Stomach smooth muscle (tissue), 2 donors: Measurements from ENCODE around the gene FOXF2.

Source experiments
- H3K27ac ChIP-seq: one replicate; pipeline ENCODE4 v1.7.0; 2013; ENCODE audit warnings: mild to moderate bottlenecking, low read length, inconsistent platforms
- H3K27me3 ChIP-seq, 2 donors: one replicate each; pipeline ENCODE4 v1.7.0; 2013; ENCODE audit warnings: low read length in 2 of 2; ENCODE audit not compliant: insufficient read depth in 2 of 2, control insufficient read depth in 1 of 2
- H3K36me3 ChIP-seq, 2 donors: one replicate each; pipeline ENCODE4 v1.7.0; 2013; ENCODE audit warnings: low read length in 2 of 2; ENCODE audit not compliant: control insufficient read depth in 2 of 2, insufficient read depth in 2 of 2
- H3K4me1 ChIP-seq: one replicate; pipeline ENCODE4 v1.7.0; 2013; ENCODE audit warnings: low read length; ENCODE audit not compliant: control insufficient read depth, insufficient read depth
- H3K4me3 ChIP-seq, 2 donors: one replicate each; pipeline ENCODE4 v1.7.0; 2013; ENCODE audit warnings: low read length in 2 of 2
- H3K9ac ChIP-seq, 2 donors: one replicate each; pipeline ENCODE4 v1.7.0; 2013; ENCODE audit warnings: low read length in 2 of 2, mild to moderate bottlenecking in 1 of 2
- H3K9me3 ChIP-seq, 2 donors: one replicate each; pipeline ENCODE4 v1.7.0; 2013; ENCODE audit warnings: low read length in 2 of 2; ENCODE audit not compliant: control insufficient read depth in 2 of 2
- donor health status: healthy.
- donor health status: Pancreatic carcinoma.

The FOXF2 gene

DNA sequence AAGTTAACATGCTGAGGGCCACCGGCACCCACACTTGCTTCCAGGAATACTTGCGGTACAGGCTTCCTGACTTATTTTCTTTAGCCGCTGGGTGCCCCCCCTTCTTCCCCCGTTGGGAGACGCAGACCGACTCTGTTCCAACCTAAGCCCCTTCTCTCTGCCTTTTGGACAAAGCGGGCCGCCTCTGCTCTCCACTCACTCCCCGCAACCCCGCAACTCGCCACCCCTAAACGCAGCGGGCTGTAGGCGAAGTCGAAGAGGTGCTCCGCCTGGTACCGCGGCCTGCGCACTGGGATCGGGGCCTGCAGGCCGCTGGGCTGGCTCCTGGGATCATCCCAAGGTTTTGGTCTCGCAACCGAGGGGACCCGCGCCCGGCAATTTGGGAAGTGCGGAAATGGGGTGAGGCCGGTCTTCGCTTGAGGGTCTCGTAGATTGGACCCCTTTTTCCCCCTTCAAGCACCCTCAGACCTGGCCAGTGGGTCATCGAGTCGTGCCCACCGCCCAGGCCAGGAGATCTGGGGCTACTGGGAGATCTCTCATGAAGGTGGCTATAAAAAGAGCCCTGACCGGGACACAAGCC lies 4.7 kb upstream of the FOXF2 start:
- H3K36me3 ChIP-seq = no peaks in the 10 kb centered on the region
- no peaks in the 10 kb centered on the region for H3K9me3 ChIP-seq
- H3K4me3 ChIP-seq = peak overlapping the region; percentile 43 to 77
- peak overlapping the region; percentile 64 to 66 for H3K9ac ChIP-seq
- peak overlapping the region; percentile 90 for H3K27ac ChIP-seq
- H3K4me1 ChIP-seq = peaks cover 40% of the 10 kb centered on the region
- H3K27me3 ChIP-seq = peaks cover 12 to 15% of the 10 kb centered on the region in 2 donors

DNA sequence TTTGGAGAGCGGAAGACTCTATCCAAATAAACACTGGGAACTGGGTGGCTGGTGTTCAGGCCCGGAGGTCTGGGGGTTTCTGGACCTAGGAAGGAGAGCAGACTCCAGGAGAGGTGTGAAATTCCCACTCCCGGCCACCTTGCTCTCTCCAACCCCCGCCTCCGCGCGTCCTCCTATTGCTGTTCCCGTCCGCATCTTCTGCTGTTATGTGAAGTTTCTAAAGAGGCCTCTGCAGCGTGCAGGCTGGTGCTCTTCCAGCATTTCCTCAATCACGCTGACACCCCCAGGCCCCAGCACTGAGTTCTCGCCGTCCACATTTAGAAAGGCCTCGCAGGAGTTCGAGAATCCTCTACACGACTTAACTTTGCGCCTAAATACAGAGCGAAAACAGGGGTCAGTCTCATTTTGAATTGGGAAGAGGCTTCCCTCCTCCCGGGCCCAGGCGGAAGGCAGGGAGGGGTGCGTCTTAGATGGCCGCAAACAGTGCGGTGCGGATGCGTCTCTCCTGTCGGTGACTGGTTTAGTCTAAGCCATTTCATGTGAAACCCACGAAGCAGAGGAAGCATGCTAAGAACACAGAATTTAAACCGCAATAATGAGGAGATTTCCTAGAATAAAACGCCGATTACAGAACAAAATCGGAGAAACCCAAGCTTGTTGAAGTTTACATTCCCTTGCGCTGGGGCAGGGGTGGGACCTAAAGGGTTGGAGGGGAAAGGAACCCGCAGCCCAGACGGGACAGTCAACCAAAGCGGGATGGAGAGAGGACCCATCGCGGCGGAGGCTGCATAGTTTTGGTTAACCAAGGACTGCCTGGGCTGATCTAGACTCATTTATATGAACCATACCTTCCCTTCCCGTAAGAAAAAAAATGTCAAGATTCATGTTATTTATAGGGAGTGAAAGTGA lies 4.0 kb upstream of the FOXF2 start:
- Histone ChIP-seq H3K36me3 (no peaks in the 10 kb centered on the region), H3K4me1 (peaks cover 37% of the 10 kb centered on the region), H3K9me3 (no peaks in the 10 kb centered on the region), H3K27ac (peak overlapping the region; percentile 90), H3K27me3 (peaks cover 10 to 15% of the 10 kb centered on the region in 2 donors), H3K9ac (peak overlapping the region; percentile 64 to 66), H3K4me3 (peak overlapping the region; percentile 22 to 77)

DNA sequence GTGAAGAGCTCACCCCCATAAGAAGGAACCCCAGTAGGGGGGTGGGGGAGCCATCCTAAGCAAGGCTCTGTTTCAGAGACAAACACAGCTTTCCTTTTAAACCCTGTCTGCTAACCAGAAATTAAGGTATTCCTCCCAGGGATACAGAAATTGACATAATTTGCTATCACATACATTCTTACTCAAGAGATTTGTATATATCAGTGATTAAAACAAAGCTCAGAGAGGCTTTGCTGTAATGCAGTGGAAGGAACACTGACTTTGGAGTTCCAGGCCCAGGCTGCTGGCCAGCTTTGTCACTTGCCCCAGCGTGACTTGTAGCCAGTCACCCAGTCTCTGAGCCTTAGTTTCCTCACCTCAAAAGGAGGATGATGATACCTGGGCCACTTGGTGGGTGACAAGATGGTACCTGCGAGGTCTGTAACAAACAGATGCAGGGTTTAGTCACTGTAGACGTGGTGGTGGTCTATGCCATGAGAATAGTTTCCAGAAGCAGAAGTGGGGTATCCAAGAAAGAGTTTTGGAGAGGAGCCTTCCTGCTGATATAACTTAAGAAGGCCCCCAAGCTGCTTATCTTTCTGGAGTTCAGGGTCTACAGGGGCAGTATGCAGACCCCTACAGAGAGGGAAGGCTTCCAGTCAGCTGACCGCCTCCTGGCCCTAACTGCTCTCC lies 3.2 kb upstream of the FOXF2 start:
- H3K27me3 ChIP-seq = peaks cover 5 to 11% of the 10 kb centered on the region in 2 donors
- H3K27ac ChIP-seq = peak overlapping the region; percentile 90

DNA sequence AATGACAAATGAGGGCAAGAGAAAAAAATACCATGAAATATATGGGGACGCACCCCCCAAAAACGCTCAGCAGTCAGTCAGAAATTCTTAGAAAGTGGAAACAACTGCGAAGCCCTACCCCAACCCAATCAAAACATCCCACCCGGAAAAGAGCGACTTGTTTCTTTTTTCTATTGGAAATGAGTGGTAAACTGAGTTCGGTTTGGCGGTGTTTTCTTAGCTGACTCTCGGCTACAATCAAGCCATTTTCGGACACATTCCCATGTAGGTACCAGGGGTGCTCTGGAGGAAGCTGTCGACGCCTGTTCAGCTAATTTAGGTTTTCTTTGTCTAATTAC lies 1.9 kb upstream of the FOXF2 start:
- no peaks in the 10 kb centered on the region for H3K9me3 ChIP-seq
- peaks cover 0 to 2% of the 10 kb centered on the region in 2 donors for H3K36me3 ChIP-seq
- H3K4me1 ChIP-seq = peaks cover 36% of the 10 kb centered on the region
- H3K27ac ChIP-seq = peak overlapping the region; percentile 90
- peak overlapping the region; percentile 67 to 77 for H3K4me3 ChIP-seq
- H3K9ac ChIP-seq = peak overlapping the region; percentile 81
- H3K27me3 ChIP-seq = peaks cover 3 to 8% of the 10 kb centered on the region in 2 donors

More for the DNA sequence above, 3.2 kb upstream of the FOXF2 start:
- H3K4me3 ChIP-seq = peak overlapping the region in 1 of 2 donors; percentile 77
- H3K36me3 ChIP-seq = peaks cover 0 to 1% of the 10 kb centered on the region in 2 donors
- H3K4me1 ChIP-seq = peaks cover 38% of the 10 kb centered on the region
- peak overlapping the region; percentile 64 to 66 for H3K9ac ChIP-seq
- H3K9me3 ChIP-seq = no peaks in the 10 kb centered on the region

DNA sequence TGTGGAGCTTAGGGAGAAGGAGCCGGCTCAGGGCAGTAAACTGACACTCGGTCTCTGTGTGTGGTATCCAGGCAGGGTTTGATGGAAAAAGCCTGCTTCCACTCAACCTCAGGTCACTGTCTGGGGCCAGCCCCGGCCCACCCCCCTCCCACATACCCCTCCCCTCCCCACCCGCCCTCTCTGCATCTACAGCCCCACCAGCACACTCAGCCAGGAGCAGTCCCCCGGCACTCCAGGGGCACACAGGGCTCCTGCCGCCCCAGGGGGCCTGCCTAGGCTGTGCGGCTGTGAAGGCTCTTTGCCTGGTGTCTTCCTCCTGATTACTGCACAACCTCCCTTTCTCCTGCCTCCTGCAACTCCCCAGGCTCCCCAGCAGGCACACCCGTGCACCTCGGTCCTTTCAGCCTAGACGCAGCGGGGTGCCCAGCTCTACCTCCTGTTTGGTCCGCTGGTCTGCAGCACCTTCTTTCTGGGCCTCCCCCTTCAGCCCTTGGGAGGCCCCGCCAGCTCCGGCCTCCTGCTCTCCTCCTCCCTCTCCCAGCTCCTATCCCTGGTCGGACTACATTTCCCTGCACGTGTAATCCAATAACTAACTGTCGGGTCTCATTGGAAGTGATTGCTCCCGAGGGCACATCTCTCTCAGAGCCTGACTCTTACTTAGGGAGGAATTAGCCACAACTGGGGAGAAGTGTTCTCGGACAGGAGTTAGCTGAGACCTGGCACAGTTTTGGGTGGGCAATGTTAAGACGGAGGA lies 1.3 kb upstream of the FOXF2 start:
- peak overlapping the region; percentile 90 for H3K27ac ChIP-seq
- no peaks in the 10 kb centered on the region for H3K9me3 ChIP-seq
- peaks cover 0 to 2% of the 10 kb centered on the region in 2 donors for H3K36me3 ChIP-seq
- peaks cover 30% of the 10 kb centered on the region for H3K4me1 ChIP-seq
- H3K4me3 ChIP-seq = peak overlapping the region; percentile 67 to 77
- peaks cover 3 to 6% of the 10 kb centered on the region in 2 donors for H3K27me3 ChIP-seq
- peak overlapping the region; percentile 81 for H3K9ac ChIP-seq

DNA sequence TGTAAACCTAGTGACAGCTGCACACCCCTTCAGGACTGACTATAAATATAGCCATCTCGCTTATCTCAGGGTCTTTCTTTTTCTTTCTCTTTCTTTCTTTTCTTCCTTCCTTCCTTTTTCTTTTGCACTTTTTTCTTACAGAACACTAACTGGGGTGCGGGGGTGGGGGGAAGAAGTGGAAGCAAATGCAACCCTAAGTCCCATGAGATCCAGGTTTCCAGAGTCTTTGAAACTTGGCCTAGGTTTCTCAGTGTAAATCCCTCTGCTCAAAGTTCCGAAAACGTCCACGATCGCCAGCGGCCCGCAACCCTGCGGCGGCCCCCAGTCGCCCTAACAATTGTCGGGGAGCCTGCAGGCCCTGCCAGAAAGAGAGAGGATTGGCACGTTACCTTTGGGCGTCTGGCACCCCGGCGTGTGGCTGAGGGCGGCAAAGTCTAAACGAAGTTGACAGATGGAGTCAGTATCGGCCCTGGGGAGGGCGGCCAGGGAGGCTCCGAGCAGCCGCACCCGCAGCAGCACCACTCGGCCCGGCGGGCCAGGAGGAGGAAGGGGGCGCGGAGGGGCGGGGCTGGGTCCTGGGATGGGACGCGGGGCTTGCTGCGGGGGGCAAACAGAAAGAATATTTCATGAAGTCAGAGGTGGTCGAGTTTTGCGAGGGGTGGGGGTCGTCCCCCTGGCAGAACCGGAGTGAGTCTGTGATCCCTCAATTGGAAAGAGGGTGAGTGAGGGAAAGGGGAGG lies 577 bp upstream of the FOXF2 start:
- peak overlapping the region; percentile 88 for H3K27ac ChIP-seq
- peaks cover 29% of the 10 kb centered on the region for H3K4me1 ChIP-seq
- peaks cover 3 to 4% of the 10 kb centered on the region in 2 donors for H3K27me3 ChIP-seq
- peak overlapping the region; percentile 65 to 74 for H3K9ac ChIP-seq
- H3K9me3 ChIP-seq = no peaks in the 10 kb centered on the region
- H3K36me3 ChIP-seq = peaks cover 0 to 2% of the 10 kb centered on the region in 2 donors
- peak overlapping the region; percentile 9 to 77 for H3K4me3 ChIP-seq

DNA sequence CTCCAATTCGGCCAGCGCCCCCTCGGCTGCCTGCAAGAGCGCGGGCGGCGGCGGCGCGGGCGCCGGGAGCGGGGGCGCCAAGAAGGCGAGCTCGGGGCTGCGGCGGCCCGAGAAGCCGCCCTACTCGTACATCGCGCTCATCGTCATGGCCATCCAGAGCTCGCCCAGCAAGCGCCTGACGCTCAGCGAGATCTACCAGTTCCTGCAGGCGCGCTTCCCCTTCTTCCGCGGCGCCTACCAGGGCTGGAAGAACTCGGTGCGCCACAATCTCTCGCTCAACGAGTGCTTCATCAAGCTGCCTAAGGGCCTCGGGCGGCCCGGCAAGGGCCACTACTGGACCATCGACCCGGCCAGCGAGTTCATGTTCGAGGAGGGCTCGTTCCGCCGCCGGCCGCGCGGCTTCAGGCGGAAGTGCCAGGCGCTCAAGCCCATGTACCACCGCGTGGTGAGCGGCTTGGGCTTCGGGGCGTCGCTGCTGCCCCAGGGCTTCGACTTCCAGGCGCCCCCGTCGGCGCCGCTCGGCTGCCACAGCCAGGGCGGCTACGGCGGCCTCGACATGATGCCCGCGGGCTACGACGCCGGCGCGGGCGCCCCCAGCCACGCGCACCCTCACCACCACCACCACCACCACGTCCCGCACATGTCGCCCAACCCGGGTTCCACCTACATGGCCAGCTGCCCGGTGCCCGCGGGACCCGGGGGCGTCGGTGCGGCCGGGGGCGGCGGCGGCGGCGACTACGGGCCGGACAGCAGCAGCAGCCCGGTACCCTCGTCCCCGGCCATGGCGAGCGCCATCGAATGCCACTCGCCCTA lies 963 bp downstream of the FOXF2 start:
- H3K36me3 ChIP-seq = peaks cover 0 to 9% of the 10 kb centered on the region in 2 donors
- peak overlapping the region; percentile 93 for H3K27ac ChIP-seq
- H3K9ac ChIP-seq = peak overlapping the region; percentile 77 to 91
- H3K4me3 ChIP-seq = peak overlapping the region; percentile 81 to 93
- no peaks in the 10 kb centered on the region for H3K9me3 ChIP-seq
- H3K27me3 ChIP-seq = peaks cover 0 to 4% of the 10 kb centered on the region in 2 donors
- H3K4me1 ChIP-seq = peaks cover 29% of the 10 kb centered on the region

DNA sequence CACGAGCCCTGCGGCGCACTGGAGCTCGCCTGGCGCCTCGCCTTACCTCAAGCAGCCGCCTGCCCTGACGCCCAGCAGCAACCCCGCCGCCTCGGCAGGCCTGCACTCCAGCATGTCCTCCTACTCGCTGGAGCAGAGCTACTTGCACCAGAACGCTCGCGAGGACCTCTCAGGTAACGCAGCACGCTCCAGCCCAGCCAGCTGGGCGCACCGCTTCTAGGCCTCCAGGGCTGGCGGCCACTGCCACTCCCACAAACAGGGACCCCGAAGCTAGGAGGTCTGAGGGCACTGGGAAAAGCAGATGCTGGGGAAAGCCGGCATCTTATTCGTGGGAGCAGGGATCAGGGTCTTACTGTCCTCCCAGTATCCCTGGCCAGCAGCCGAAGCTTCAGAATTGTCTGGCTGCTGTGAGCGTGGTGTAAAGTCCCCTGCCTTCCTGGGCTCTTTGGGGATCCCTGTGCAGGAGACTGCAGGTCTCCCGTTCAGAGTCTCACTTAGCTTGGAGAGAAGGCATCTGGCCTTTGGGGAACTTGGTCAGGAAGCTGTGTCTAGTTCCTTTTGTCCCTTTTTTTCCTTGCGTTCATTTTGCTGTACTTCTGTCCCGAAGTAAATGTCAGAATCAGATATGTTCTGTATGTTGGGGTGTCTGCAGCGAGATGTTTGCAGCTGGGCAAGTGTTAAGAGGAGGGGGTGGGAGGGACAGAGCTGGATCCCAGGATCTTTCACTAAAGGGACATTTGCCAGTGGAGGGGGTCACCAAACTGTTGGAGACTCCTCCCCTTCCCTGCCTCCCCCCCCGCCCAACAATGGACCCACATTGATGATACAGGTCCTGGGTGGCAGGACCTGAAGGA lies 1.8 kb downstream of the FOXF2 start:
- Histone ChIP-seq H3K9ac (peak overlapping the region; percentile 77 to 91), H3K4me3 (peak overlapping the region; percentile 81 to 93), H3K27me3 (peaks cover 0 to 4% of the 10 kb centered on the region in 2 donors), H3K9me3 (no peaks in the 10 kb centered on the region), H3K36me3 (peaks cover 0 to 9% of the 10 kb centered on the region in 2 donors), H3K4me1 (peaks cover 32% of the 10 kb centered on the region), H3K27ac (peak overlapping the region; percentile 93)
